Measurements from ENCODE around the gene NUBP1.

The NUBP1 gene

GRCh38 chr16:10808850-10809249 lies 65.2 kb downstream of the NUBP1 start:
- DNase-seq, result no peak

GRCh38 chr16:10809706-10810105 lies 66.1 kb downstream of the NUBP1 start:
- DNase-seq, result no peak

GRCh38 chr16:10812312-10813098 lies 68.9 kb downstream of the NUBP1 start:
- peak in 1 of 2 experiments; percentile 21 for DNase-seq

- DNase-seq, result no peak
Measured at GRCh38 chr16:10813099-10813455, 69.4 kb downstream of the NUBP1 start.

- DNase-seq, result no peak
Measured at GRCh38 chr16:10817514-10817913, 73.9 kb downstream of the NUBP1 start.

- no peak for DNase-seq
Measured at GRCh38 chr16:10817963-10818941, 74.6 kb downstream of the NUBP1 start, which contains the start of gene TVP23A. TVP23A (minus strand) TSS chr16:10818794; CDS start chr16:10818493, 301 bp downstream.
